ENCODE measurements around the gene MEN1.

MEN1 gene

GRCh38 chr11:64845129-64845775 lies 34.9 kb upstream of the MEN1 start:
- no peak for DNase-seq

DNA sequence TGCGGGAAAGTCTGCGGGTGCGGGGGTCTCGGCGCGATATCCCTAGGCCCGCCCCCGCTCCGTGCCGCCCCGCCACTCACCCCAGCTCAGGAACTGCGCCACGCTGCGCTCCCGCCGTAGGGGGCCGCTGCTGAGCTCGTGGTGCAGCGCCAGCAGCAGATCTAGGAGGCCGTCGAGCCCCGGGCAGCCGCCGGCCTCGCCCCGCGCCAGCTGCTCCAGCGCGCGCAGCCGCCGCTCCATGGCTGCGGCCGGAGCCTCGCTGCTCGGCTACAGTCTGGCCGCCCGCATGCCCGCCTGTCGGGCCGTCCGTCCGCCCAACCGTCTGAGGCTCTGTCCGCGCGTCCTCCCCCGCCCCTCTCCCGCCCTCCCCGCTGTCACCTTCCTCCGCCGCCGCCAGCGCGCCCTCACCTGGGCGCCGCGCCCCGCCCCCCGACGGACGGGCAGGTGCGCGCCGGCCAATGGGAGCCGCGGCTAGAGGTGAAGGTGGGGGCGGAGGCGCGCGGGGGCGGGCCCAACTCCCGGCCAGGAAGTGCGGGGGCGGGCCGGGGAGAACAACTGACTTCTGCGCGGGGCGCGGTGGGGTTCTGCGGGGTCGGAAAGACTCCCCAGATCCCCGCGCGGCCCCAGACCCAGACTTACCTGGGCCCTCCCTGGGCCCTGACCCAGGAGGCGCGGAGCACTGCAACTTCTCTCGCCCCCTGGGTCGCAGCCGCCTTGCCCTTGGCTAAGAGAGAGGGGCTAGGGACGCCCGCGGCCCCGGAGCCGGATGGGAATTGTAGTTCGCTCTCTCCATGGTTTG lies 34.2 kb upstream of the MEN1 start, which contains the start of gene CDC42BPG:
TSS of gene CDC42BPG (minus strand) at position 324 of the 799 bp plus-strand sequence. CDS start at position 240, 84 bp downstream.
- DNase-seq = peak; percentile 63

DNA sequence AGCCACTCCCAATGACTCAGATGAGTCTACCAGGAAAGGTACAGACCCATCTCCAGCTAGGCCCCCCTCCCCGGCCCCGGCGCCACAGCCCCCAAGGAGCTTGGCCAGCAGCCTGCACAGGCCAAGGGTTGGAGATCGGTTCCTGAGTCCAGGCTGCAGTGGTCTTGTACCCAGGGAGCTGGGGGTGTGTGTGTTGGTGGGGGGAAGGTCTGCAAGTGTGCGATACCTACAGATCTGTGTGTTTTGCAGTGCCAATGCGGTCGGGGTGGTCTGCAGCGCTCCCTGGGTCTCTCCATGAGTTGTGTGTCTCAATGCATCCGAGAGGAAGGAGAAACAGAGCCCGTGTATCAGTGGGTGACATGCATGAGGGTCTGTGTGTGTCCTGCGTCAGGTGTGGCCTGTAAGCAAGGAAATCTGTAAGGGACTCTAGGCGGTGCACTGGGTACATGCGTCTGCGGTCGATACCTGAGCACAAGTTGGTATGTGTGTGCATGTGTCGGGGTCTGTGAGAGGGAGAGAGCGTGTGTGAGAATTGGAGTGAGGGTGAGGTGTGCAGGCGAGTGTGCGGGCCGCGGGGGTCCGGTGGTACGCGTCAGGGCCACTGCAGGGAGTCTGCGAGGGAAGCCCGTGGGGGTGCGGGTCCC lies 33.5 kb upstream of the MEN1 start:
- no peak for DNase-seq

- DNase-seq = no peak
These were observed 32.7 kb upstream of the MEN1 start for GRCh38 chr11:64842851-64843685.

GRCh38 chr11:64842366-64842759 lies 32.0 kb upstream of the MEN1 start:
- DNase-seq = no peak

DNA sequence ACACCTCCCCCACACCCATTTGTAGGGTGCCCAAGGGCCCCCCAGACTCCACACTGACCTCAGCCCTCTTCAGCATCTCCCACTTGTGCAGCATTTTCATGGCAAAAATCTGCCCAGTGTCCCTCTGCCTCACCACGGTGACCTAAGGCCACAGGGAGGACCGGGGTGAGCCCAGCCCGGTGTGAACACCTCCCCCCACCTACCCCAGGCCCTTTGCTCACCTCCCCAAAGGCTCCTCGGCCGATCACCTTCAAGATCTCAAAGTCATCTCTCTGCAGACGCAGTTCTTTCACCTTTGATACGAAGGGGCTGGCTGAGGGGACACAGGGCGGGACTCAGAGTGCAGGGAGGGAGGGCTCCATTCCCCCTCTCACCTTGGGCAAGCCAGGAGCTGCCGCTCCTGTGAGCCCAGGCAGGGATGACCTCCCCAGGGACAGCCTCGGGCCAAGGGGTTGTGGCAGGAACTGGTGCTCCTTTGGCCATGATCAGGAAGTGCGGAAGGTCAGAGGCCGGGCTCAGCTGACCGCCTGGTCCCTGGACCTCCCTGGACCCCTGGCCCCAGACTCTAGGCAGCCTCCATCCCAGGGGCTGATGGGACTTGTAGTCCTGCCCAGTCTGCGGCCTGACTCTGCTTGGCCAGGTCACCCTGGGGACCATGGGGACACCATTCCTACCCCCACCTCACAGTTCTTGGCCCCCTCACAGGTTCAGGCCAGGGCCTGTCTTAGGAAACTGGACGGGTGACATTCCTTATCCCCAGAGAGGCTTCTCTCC lies 31.4 kb upstream of the MEN1 start:
- no peak for DNase-seq

DNA sequence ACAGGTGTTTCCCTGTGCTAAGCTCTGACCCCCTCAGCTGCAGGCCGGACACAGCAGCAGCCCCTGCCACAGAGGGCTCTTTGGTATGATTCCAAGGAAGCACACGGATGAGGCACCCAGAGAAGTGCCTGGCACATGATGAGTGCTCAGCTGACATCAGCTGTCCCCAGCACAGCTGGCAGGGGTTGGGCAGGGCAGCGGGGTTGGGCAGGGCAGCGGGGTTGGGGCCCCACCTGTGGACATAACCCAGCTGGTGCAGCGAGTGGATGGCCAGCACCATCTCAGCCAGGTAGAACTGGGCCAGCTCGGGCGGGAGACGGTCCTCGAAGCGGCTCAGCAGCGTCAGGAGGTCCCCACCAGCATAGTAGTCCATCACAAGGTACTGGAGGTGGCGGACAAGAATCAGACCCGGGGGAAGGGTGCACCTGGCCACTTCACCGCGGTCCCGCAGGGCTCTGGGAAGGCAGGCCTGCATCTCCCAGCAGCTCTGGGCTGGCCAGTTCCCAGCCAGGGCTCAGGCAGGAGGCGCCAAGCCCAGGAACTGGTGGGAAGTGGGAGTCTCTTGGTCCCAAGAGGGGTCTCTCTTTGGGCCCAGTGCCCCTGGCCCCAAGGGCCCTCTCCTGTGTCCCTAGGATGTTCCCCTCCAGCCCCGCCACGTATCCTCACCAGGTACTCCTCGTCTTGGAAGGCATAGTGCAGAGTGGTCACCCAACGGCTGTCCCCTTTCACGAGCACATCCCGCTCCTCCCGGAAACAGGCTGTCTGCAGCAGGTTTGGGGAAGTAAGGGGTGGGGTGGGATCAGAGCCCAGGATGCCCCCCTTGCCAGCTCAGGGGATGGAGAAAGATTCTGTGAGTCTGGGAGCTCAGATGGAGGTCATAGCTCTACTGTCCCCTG lies 29.8 kb upstream of the MEN1 start:
- no peak for DNase-seq

DNA sequence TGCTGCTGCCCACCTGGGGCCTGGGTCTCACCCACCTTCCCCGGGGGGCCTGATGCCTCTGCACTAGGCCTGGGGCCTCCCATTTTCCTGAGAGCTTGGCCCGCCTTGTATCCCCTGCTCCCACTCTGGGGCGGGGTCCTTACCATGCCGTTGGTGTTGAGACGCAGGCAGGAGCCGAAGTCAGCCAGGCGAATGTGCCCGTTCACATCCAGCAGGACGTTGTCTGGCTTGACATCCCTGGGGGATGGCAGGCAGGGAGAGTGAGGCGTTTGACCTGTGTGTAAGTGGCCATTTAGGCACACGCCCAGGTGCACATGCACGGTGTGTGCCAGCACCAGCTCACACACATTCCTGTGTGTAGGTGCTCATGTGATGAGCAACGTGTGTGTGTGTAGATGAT lies 29.0 kb upstream of the MEN1 start:
- DNase-seq = no peak

- no peak for DNase-seq
These were observed 28.4 kb upstream of the MEN1 start for GRCh38 chr11:64838600-64839334.

DNA sequence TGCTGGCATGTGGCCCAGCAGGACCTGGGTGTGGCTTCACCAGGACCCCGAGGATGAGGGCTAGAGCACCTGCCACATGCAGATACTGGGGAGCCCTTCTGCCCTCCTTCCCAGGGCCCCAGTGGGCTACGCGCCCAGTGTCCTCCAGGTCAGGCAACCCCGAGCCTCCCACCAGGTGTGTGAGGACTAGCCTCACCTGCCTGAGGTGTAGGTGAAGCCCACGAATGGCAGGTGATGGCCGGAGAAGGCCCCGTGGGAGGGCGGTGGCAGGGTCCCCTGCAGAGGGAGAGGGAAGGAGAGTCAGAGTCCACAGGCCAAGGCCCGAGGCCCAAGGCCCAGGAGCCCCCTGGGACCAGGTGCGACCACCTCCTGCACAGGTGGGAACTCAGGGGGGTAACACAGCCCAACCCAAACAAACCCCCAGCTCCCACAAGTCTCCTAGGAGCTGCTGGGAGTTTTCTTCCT lies 27.6 kb upstream of the MEN1 start:
- no peak for DNase-seq

- no peak for DNase-seq
These were observed 26.2 kb upstream of the MEN1 start for GRCh38 chr11:64836448-64837072.

DNA sequence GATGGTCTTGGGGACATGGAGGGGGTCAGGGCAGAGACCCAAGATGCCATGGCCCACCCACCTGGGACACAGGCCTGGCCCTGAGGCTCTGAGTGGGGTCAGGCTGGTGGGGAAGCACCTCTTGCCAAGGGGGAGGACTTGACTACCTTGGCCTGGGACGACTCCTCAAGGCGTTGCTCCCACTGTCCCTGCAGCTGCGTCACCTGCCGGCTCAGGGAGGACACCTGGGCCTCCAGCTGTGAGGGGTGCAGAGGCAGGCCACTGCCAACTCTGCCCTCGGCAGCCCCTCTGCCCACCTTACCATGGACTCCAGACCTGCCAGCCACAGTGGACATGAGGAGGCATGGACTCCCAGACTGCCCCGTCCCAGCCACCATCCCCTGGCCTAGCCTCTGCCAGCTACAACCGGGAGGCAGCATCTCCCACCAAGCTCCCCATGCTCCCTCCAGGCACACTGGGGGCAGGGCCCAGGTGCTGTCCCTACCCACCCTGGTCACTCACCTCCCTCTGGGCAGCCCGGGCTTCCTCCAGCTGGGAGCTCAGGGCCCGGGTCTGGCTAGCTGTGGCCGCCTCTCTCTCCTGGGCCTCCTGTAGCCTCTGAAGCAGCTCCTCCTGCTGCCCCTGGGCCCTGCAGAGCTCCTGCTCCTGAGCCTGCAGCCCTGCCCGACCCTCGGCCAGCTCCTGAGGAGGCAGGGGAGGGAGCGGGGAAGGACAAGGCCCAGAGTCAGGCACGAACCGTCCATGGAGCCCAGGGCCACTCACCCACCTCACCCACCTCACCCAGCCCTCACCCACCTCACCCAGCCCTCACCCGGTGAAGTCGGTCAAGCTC lies 25.5 kb upstream of the MEN1 start:
- DNase-seq = no peak

DNA sequence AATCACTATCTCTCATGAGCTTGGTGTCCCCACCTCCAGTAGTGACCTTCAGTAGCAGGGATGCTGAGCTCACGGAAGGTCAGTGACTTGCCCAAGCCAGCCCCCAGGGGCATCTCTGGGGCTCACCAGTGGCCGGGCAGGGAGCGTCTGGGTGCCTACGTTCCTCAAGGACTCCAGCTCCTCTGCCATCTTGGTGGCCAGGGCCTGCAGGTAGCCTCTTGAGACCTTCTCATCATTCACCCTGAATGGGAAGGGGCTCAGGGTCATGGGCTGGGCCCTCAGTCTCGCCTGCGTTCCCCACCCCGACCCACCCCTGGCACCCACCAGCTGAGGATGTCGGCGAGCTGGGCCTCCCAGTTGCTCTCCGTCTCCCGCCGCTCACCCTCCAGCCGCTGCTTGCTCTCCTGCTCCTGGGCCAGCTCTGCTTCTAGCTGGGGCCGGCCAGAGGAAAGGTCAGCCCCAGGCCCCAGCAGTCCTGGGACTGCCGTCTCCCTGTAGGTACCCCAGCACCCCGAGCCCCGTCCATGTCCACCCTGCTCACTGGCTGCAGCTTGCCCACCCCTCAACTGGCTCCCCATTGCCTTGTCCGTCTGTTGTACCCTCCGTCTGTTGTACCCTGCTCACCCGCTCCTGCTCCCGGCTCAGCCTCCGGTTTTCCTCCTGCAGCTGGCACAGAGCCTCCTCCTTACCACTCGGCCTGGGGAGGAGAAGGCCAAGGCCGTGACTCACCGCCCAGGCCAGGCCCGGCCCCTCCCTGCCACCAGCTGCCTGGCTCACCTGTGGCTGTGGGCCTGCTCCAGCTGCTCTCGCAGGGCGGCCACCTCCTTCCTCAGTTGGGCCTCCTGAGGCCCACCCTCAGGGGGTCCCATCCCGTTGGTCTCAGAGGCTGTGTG lies 24.6 kb upstream of the MEN1 start:
- DNase-seq = no peak

DNA sequence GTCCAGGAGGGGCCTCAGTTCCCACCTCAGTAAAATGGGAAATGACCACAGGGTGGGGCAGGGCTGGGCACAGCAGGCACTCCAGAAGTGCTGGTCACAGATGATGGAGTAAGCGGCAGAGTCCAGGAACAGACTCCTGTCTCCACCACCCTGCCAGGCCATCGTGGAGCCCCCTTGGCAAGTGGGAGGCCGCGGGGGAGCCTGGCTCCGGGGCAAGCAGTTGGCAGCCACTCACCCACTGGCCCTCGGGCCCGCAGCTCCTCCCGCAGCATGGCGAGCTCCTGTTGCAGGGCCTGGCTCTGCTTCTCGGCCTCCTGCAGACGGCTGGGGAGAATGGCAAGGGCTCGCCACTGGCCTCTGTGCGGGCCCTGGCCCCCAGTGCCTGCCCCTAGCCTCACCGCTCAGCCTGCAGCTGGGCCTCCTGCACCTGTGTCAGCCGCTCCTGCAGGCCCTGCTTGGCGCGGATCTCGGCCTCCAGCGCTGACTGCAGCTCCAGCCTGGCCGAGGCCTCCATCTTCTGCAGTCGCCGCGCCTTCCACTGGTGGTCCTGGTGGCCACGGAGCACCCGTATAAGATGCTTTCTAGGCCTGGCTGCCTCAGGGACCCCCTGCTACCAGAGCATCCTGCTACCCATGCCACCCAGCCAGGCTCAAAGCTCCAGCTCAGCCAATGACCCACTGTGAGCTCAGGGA lies 23.8 kb upstream of the MEN1 start:
- DNase-seq = no peak

DNA sequence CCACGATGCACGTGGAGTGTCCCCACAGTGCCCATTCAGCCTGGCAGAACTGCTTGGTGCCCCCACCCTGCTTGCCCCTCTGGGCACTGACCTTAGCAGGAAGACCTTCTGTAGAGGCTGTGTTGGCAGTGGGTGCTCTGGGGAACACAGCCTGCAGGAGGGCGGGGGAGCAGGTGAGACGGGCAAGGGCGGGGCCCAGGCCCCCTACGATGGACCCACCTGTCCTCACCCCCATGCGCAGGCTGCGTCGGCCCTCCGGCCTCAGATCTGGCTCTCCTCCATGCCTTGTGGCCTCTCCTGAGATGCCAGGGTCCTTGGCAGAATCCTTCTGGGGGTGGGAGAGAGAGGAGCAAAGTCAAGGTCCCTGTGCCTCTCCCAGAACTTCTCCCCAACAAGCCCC lies 23.2 kb upstream of the MEN1 start:
- DNase-seq = no peak

- no peak for DNase-seq
These were observed 22.8 kb upstream of the MEN1 start for GRCh38 chr11:64833198-64833502.

GRCh38 chr11:64832467-64833197 lies 22.3 kb upstream of the MEN1 start:
- DNase-seq = no peak
